ENCODE data around the gene MESP2.

MESP2 gene

GRCh38 chr15:89814112-89814742, 38.1 kb downstream of the MESP2 start:
- DNase-seq, result no peak
- Histone ChIP-seq H3K4me1 (ENCODE audit: control insufficient read depth, insufficient read depth, low read length, poor library complexity, severe bottlenecking) (peaks cover 10% of the 10 kb centered on the region), H3K27me3 (replicated peaks; ENCODE audit: control insufficient read depth, insufficient read depth, low read length, poor library complexity, severe bottlenecking) (peaks cover 21% of the 10 kb centered on the region), H3K9me3 (ENCODE audit: control insufficient read depth, low read length) (no peaks in the 10 kb centered on the region), H3K4me3 (ENCODE audit: insufficient read depth, low read depth, low read length, poor library complexity, severe bottlenecking) (peak overlapping the region; percentile 37), H3K27ac (ENCODE audit: insufficient read depth, low read length, poor library complexity, severe bottlenecking) (no peak overlapping the region), H3K36me3 (ENCODE audit: control insufficient read depth, insufficient read depth, low read length) (no peaks in the 10 kb centered on the region)

- Histone ChIP-seq H3K36me3 (ENCODE audit: control insufficient read depth, insufficient read depth, low read length) (no peaks in the 10 kb centered on the region), H3K27me3 (replicated peaks; ENCODE audit: control insufficient read depth, insufficient read depth, low read length, poor library complexity, severe bottlenecking) (peaks cover 21% of the 10 kb centered on the region), H3K4me1 (ENCODE audit: control insufficient read depth, insufficient read depth, low read length, poor library complexity, severe bottlenecking) (peaks cover 10% of the 10 kb centered on the region), H3K27ac (ENCODE audit: insufficient read depth, low read length, poor library complexity, severe bottlenecking) (no peak overlapping the region), H3K9me3 (ENCODE audit: control insufficient read depth, low read length) (no peaks in the 10 kb centered on the region), H3K4me3 (ENCODE audit: insufficient read depth, low read depth, low read length, poor library complexity, severe bottlenecking) (no peak overlapping the region)
- DNase-seq, result no peak
Observed at GRCh38 chr15:89815769-89816168, 39.6 kb downstream of the MESP2 start.

GRCh38 chr15:89817701-89818280, 41.7 kb downstream of the MESP2 start:
- DNase-seq, result no peak
- no peak overlapping the region for H3K27ac ChIP-seq (ENCODE audit: insufficient read depth, low read length, poor library complexity, severe bottlenecking)
- peaks cover 21% of the 10 kb centered on the region for H3K27me3 ChIP-seq (replicated peaks; ENCODE audit: control insufficient read depth, insufficient read depth, low read length, poor library complexity, severe bottlenecking)
- no peak overlapping the region for H3K4me3 ChIP-seq (ENCODE audit: insufficient read depth, low read depth, low read length, poor library complexity, severe bottlenecking)
- peaks cover 10% of the 10 kb centered on the region for H3K4me1 ChIP-seq (ENCODE audit: control insufficient read depth, insufficient read depth, low read length, poor library complexity, severe bottlenecking)
- no peaks in the 10 kb centered on the region for H3K9me3 ChIP-seq (ENCODE audit: control insufficient read depth, low read length)
- no peaks in the 10 kb centered on the region for H3K36me3 ChIP-seq (ENCODE audit: control insufficient read depth, insufficient read depth, low read length)

DNA sequence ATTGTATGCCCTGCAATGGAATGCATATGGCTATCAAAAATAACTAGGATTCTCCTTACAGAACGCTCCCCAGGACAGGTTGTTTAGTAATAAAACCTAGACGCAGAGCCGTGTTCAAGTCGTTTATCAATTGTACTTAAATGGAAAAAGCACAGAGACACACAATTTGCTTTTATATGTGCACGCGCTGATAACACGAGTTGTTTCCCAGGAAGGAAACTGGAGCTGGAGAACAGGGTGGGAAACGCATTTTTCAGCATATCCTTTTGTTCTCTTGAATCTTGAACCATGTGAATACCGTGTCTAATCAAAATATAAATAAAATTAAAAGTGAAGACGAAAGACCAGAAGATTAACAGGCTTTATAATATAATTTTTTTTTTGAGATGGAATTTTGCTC, 42.2 kb downstream of the MESP2 start:
- DNase-seq, result no peak
- Histone ChIP-seq H3K36me3 (ENCODE audit: control insufficient read depth, insufficient read depth, low read length) (no peaks in the 10 kb centered on the region), H3K4me3 (ENCODE audit: insufficient read depth, low read depth, low read length, poor library complexity, severe bottlenecking) (no peak overlapping the region), H3K4me1 (ENCODE audit: control insufficient read depth, insufficient read depth, low read length, poor library complexity, severe bottlenecking) (peaks cover 10% of the 10 kb centered on the region), H3K27ac (ENCODE audit: insufficient read depth, low read length, poor library complexity, severe bottlenecking) (no peak overlapping the region), H3K27me3 (replicated peaks; ENCODE audit: control insufficient read depth, insufficient read depth, low read length, poor library complexity, severe bottlenecking) (peaks cover 16% of the 10 kb centered on the region), H3K9me3 (ENCODE audit: control insufficient read depth, low read length) (no peaks in the 10 kb centered on the region)

GRCh38 chr15:89820666-89821611, 44.8 kb downstream of the MESP2 start:
- Histone ChIP-seq H3K9me3 (ENCODE audit: control insufficient read depth, low read length) (no peaks in the 10 kb centered on the region), H3K27ac (ENCODE audit: insufficient read depth, low read length, poor library complexity, severe bottlenecking) (no peak overlapping the region), H3K27me3 (replicated peaks; ENCODE audit: control insufficient read depth, insufficient read depth, low read length, poor library complexity, severe bottlenecking) (no peaks in the 10 kb centered on the region), H3K4me3 (ENCODE audit: insufficient read depth, low read depth, low read length, poor library complexity, severe bottlenecking) (no peak overlapping the region), H3K4me1 (ENCODE audit: control insufficient read depth, insufficient read depth, low read length, poor library complexity, severe bottlenecking) (no peaks in the 10 kb centered on the region), H3K36me3 (ENCODE audit: control insufficient read depth, insufficient read depth, low read length) (no peaks in the 10 kb centered on the region)
- no peak for DNase-seq

- H3K4me1 ChIP-seq (ENCODE audit: control insufficient read depth, insufficient read depth, low read length, poor library complexity, severe bottlenecking), result no peaks in the 10 kb centered on the region
- no peaks in the 10 kb centered on the region for H3K36me3 ChIP-seq (ENCODE audit: control insufficient read depth, insufficient read depth, low read length)
- H3K27me3 ChIP-seq (replicated peaks; ENCODE audit: control insufficient read depth, insufficient read depth, low read length, poor library complexity, severe bottlenecking), result no peaks in the 10 kb centered on the region
- no peak overlapping the region for H3K27ac ChIP-seq (ENCODE audit: insufficient read depth, low read length, poor library complexity, severe bottlenecking)
- no peak overlapping the region for H3K4me3 ChIP-seq (ENCODE audit: insufficient read depth, low read depth, low read length, poor library complexity, severe bottlenecking)
- no peak for DNase-seq
- H3K9me3 ChIP-seq (ENCODE audit: control insufficient read depth, low read length), result no peaks in the 10 kb centered on the region
Observed at GRCh38 chr15:89822026-89822425, 45.9 kb downstream of the MESP2 start.

DNA sequence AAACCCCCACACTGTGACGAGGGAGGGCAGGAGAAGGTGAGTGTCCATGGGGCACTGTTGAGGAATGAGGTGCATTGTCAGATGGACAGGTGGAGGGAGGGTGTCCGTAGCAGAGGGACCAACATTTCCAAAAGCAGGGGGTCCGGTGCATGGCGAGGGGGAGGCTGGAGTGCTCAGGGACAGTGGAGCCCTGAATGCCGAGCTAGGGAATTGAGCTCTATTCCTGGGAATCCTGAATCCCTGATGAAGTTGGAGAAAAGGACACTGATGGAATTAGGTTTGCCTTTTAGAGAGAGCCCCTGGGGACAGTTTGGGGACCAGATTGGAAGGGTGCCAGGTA, 46.4 kb downstream of the MESP2 start:
- Histone ChIP-seq H3K4me1 (ENCODE audit: control insufficient read depth, insufficient read depth, low read length, poor library complexity, severe bottlenecking) (no peaks in the 10 kb centered on the region), H3K36me3 (ENCODE audit: control insufficient read depth, insufficient read depth, low read length) (no peaks in the 10 kb centered on the region), H3K27ac (ENCODE audit: insufficient read depth, low read length, poor library complexity, severe bottlenecking) (no peak overlapping the region), H3K27me3 (replicated peaks; ENCODE audit: control insufficient read depth, insufficient read depth, low read length, poor library complexity, severe bottlenecking) (no peaks in the 10 kb centered on the region), H3K4me3 (ENCODE audit: insufficient read depth, low read depth, low read length, poor library complexity, severe bottlenecking) (no peak overlapping the region), H3K9me3 (ENCODE audit: control insufficient read depth, low read length) (no peaks in the 10 kb centered on the region)
- DNase-seq, result no peak

- no peak for DNase-seq
- H3K4me3 ChIP-seq (ENCODE audit: insufficient read depth, low read depth, low read length, poor library complexity, severe bottlenecking), result no peak overlapping the region
- H3K36me3 ChIP-seq (ENCODE audit: control insufficient read depth, insufficient read depth, low read length), result no peaks in the 10 kb centered on the region
- no peak overlapping the region for H3K27ac ChIP-seq (ENCODE audit: insufficient read depth, low read length, poor library complexity, severe bottlenecking)
- no peaks in the 10 kb centered on the region for H3K27me3 ChIP-seq (replicated peaks; ENCODE audit: control insufficient read depth, insufficient read depth, low read length, poor library complexity, severe bottlenecking)
- H3K4me1 ChIP-seq (ENCODE audit: control insufficient read depth, insufficient read depth, low read length, poor library complexity, severe bottlenecking), result no peaks in the 10 kb centered on the region
- H3K9me3 ChIP-seq (ENCODE audit: control insufficient read depth, low read length), result no peaks in the 10 kb centered on the region
Observed at GRCh38 chr15:89822951-89823711, 47.0 kb downstream of the MESP2 start.

GRCh38 chr15:89823836-89824606, 47.9 kb downstream of the MESP2 start:
- no peaks in the 10 kb centered on the region for H3K27me3 ChIP-seq (replicated peaks; ENCODE audit: control insufficient read depth, insufficient read depth, low read length, poor library complexity, severe bottlenecking)
- H3K9me3 ChIP-seq (ENCODE audit: control insufficient read depth, low read length), result no peaks in the 10 kb centered on the region
- H3K4me3 ChIP-seq (ENCODE audit: insufficient read depth, low read depth, low read length, poor library complexity, severe bottlenecking), result no peak overlapping the region
- H3K27ac ChIP-seq (ENCODE audit: insufficient read depth, low read length, poor library complexity, severe bottlenecking), result no peak overlapping the region
- no peak for DNase-seq
- no peaks in the 10 kb centered on the region for H3K4me1 ChIP-seq (ENCODE audit: control insufficient read depth, insufficient read depth, low read length, poor library complexity, severe bottlenecking)
- H3K36me3 ChIP-seq (ENCODE audit: control insufficient read depth, insufficient read depth, low read length), result no peaks in the 10 kb centered on the region

All from effector memory CD4-positive, alpha-beta T cell (primary cell).